Central memory CD8-positive, alpha-beta T cell (primary cell): ENCODE results near the gene DACT3.

Source experiments
- ATAC-seq: fragments of 150-1000 bp; cut with Tn5 transposase; replicated peaks from 2 replicates; pipeline ENCODE4 v1.10.0; 2022; ENCODE audit warnings: mild to moderate bottlenecking, moderate FRiP score, moderate number of reproducible peaks; ENCODE audit not compliant: poor library complexity, severe bottlenecking; ENCODE audit errors: extremely low read depth
- DNase-seq, 2 donors: peaks; one replicate each; pipeline ENCODE4 v3.0.0; 2021; ENCODE audit warnings: low spot score in 2 of 2
- H3K27ac Mint-ChIP-seq: one replicate; pipeline ENCODE4 v1.8.0; 2022; ENCODE audit warnings: low read depth, mild to moderate bottlenecking, moderate library complexity, mixed read lengths
- H3K27me3 Mint-ChIP-seq: one replicate; pipeline ENCODE4 v1.8.0; 2022; ENCODE audit warnings: mixed read lengths
- H3K36me3 Mint-ChIP-seq: one replicate; pipeline ENCODE4 v1.8.0; 2022; ENCODE audit warnings: mild to moderate bottlenecking, moderate library complexity, mixed read lengths; ENCODE audit not compliant: insufficient read depth
- H3K4me1 Mint-ChIP-seq: one replicate; pipeline ENCODE4 v1.8.0; 2022; ENCODE audit warnings: mixed read lengths
- H3K4me3 Mint-ChIP-seq: one replicate; pipeline ENCODE4 v1.8.0; 2022; ENCODE audit warnings: mild to moderate bottlenecking, moderate library complexity, mixed read lengths
- H3K9me3 Mint-ChIP-seq: one replicate; pipeline ENCODE4 v1.8.0; 2022; ENCODE audit warnings: mixed read lengths

DACT3 gene, protein sequence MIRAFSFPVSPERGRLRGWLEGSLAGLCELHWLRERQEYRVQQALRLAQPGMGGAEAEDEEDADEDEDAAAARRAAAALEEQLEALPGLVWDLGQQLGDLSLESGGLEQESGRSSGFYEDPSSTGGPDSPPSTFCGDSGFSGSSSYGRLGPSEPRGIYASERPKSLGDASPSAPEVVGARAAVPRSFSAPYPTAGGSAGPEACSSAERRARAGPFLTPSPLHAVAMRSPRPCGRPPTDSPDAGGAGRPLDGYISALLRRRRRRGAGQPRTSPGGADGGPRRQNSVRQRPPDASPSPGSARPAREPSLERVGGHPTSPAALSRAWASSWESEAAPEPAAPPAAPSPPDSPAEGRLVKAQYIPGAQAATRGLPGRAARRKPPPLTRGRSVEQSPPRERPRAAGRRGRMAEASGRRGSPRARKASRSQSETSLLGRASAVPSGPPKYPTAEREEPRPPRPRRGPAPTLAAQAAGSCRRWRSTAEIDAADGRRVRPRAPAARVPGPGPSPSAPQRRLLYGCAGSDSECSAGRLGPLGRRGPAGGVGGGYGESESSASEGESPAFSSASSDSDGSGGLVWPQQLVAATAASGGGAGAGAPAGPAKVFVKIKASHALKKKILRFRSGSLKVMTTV

DNA sequence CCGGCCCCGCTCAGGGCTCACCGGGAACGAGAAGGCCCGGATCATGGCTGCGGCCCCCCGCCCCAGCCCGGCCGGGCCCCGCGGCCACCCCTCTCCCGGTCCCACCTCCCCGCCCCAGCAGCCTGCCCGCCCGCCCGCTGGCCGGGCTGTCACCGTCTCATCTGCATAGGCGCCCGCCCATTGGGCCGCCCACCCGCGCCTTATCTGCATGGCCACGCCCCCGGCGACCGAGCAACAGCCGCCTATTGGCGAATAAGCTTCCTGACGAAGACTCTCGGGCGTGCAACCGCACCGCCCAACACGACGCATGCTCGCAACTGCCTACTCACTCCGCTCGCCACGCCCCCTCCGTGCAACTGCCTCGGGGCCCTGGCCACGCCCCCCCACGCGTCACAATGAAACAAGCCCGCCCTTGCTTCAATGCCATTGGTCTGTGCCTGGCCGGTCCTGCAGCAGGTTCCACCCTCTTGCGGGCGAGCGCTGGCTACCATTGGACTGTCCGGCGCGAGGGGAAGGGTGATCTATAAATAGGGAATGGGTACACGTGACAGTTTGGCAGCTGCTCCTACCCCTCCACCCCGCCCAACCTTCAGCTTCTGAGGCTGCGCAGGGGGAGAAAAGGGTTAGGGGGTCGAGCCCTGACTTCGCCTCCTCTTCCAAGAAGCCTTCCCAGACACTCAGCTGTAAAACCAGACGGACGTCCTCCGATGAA lies at the start of gene DACT3:
DACT3 (minus strand) TSS at position 163 of the 712 bp plus-strand sequence; CDS start at position 45, 118 bp downstream.
- Mint-ChIP-seq H3K27me3 (peaks cover 34% of the 10 kb centered on the region), H3K9me3 (no peaks in the 10 kb centered on the region), H3K36me3 (peaks cover 3% of the 10 kb centered on the region), H3K4me1 (peaks cover 22% of the 10 kb centered on the region), H3K4me3 (peak within 1 kb of the TSS; percentile 76), H3K27ac (peak within 1 kb of the TSS; percentile 69)
- peak; percentile 87 for ATAC-seq
- peak; percentile 99 for DNase-seq

DNA sequence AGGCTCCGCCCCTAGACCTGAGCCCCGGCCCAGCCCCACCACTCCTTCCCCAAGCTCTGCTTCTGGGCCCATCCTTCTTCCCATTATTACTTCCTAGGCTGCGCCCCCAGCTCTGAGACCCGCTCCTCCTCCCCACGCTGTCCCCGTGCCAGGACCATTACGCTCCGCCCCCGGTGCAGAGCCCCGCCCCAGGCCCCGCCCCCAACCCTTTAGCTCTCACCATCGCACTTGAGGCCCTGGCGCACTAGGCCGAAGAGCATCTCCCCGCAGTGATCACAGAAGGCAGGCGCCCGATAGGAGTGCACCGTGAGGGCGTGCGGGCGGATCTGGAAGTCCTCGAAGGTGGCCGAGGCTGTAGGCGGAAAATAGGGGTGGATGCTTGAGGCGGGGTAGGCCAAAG lies 49.7 kb upstream of the DACT3 start:
- ATAC-seq: no peak
- H3K27ac Mint-ChIP-seq: no peak overlapping the region
- peaks cover 58% of the 10 kb centered on the region for H3K36me3 Mint-ChIP-seq
- no peak for DNase-seq
- H3K4me1 Mint-ChIP-seq: peaks cover 26% of the 10 kb centered on the region
- H3K9me3 Mint-ChIP-seq: no peaks in the 10 kb centered on the region
- H3K27me3 Mint-ChIP-seq: no peaks in the 10 kb centered on the region
- H3K4me3 Mint-ChIP-seq: no peak overlapping the region

DNA sequence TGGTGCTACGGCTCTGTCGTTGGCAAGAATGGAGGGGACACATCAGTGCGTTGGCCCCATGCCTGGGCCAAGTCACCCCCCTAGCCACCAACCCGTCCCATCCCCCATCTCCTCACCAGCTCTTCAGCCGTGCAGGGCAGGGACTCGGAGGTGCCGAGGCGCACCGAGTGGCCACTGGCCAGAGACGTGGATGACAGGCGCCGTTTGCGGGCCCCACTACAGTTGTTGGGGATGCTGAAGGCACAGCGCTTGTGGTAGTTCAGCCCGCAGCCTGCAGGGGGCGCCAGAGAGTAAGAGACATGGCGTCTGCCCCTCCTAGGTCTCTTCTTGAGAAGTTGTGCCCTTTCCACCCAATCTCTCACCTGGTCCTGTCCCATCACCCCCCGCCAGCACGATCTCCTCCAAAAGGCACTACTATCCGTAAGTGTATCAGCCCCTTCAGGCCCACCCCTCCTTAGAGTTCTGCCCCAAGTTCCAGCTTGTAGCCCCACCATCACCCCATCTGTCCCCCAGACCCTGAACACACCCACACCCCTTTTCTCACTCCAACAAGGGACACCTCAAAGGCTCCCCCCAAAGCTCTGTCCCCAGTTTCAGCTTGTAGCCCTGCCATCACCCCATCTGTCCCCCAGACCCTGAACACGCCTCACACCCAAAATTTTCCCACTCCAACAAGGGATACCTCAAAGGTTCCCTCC lies 43.5 kb upstream of the DACT3 start:
- peaks cover 22% of the 10 kb centered on the region for H3K4me1 Mint-ChIP-seq
- peak overlapping the region; percentile 58 for H3K27ac Mint-ChIP-seq
- ATAC-seq (peak; percentile 76), DNase-seq (peak; percentile 80 to 95)
- H3K9me3 Mint-ChIP-seq: no peaks in the 10 kb centered on the region
- peaks cover 80% of the 10 kb centered on the region for H3K36me3 Mint-ChIP-seq
- no peaks in the 10 kb centered on the region for H3K27me3 Mint-ChIP-seq
- peak overlapping the region; percentile 16 for H3K4me3 Mint-ChIP-seq

DNA sequence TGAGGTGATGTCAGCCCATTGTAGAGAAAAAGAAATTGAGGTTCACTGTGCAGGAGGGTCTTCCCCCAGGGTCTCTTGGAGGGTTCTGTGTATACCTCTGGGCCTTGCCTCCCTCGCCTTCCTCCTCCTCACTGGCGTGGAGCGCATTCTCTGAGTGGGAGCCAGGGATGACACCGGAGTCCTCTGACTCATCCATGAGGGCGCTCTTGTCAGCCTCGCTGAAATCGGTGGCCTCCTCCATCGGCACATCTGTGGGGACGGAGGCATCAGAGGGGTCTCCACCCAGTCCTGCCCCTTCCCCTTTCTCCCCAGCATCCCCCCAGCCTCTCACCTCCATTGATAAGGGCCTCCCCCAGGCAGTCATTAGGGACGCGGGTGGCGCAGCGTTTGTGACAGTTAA lies 39.7 kb upstream of the DACT3 start:
- Mint-ChIP-seq H3K36me3 (peaks cover 84% of the 10 kb centered on the region), H3K4me1 (peaks cover 20% of the 10 kb centered on the region), H3K9me3 (no peaks in the 10 kb centered on the region), H3K4me3 (no peak overlapping the region), H3K27me3 (no peaks in the 10 kb centered on the region), H3K27ac (no peak overlapping the region)
- no peak for ATAC-seq
- no peak for DNase-seq

DNA sequence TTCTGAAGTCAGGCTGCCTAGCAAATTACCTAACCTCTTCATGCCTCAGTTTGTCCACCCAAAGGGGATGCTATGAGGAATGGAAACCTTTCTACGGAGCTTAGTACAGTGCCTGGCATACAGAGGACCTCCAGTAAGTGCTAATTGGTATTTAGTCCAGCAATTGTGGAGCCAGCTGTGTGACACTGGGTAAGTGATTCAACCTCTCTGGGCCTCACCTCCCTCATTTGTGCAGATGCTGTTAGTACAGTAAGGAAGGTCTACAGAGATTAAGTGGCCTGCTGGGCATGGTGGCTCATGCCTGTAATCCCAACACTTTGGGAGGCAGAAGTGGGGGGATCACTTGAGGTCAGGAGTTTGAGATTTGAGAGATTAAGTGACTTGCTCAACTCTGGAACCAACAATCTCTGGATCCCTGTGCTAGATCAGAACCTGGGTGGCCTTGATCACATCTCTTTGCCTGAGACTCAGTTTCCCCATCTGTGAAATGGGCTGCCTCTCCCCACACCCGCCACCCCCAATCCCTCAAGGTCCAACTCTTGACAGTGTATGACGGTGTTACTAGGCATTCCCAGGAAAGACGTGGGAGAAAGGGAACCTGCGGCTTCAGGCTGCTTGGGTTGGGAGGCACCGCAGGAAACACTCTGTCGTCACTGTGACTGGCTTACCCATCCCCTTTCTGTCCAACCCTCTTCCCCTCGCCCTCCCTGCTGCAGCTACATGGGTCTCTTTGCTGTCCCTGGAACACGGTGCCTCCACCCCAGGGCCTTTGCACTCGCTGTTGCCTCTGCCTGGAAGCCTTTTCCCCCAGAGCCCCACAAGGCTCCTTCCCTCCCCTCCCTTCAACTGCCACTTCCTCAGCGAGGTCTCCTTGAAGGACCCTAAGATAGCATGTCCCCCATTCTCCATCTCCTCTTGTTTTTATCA lies 37.7 kb upstream of the DACT3 start:
- no peak for DNase-seq
- Mint-ChIP-seq H3K27ac (no peak overlapping the region), H3K36me3 (peaks cover 87% of the 10 kb centered on the region), H3K9me3 (no peaks in the 10 kb centered on the region), H3K27me3 (no peaks in the 10 kb centered on the region), H3K4me1 (peaks cover 10% of the 10 kb centered on the region), H3K4me3 (no peak overlapping the region)
- no peak for ATAC-seq

DNA sequence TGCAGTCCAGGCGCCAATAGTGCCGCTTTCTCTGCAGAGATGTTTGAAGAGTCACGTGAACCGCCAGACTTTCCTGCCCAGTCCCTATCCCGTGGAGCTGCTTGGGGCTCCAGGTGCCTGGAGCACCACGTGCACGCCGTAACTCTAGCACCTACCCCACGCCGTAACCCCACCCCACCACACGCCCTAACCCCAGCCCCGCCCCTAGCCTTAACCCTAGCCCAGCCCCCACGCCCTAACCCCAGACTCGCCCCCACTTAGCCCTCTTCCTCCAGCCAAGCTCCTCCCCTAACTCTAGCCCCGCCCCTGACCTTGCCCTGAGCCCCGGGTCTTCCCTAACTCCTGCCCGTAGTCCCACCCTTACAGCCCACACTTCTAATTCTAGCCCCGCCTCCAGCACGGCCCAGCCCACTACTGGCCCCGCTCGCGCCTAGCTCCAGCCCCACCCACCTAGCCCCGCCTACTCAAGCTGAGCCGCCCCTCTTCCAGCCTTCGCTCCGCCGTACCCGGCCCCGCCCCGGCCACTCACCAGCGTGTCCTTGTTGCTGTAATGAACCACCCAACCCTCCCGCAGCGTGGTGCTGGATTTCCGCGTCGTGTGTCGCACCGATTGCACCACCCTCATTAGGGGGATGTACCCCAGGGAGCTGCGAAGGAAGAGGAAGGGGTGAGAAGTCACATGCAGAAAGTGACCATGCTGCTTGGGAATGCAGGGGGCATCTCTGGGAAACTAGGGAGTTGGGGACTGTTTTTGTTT lies 36.4 kb upstream of the DACT3 start:
- H3K4me3 Mint-ChIP-seq: no peak overlapping the region
- peaks cover 88% of the 10 kb centered on the region for H3K36me3 Mint-ChIP-seq
- ATAC-seq (no peak), DNase-seq (no peak)
- H3K4me1 Mint-ChIP-seq: peaks cover 18% of the 10 kb centered on the region
- H3K27ac Mint-ChIP-seq: no peak overlapping the region
- H3K9me3 Mint-ChIP-seq: no peaks in the 10 kb centered on the region
- no peaks in the 10 kb centered on the region for H3K27me3 Mint-ChIP-seq

DNA sequence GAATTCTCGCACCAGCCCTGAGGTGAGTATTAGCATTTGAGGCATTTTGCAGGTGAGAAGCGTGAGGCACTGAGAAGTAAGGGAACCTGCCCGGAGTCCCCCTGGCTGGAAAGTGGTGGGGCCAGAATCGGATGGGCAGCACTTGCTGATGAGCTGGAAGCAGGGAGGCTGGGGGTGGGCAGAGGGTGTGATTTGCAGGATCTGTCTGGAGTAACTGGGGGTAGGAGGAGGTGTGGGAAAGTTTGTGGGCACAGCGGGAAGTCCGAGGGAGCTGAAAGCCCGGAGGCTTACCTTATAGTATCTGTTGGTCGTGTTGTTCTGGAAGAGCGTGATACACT lies 35.9 kb upstream of the DACT3 start:
- peak overlapping the region; percentile 18 for H3K4me3 Mint-ChIP-seq
- no peak overlapping the region for H3K27ac Mint-ChIP-seq
- H3K9me3 Mint-ChIP-seq: no peaks in the 10 kb centered on the region
- H3K27me3 Mint-ChIP-seq: no peaks in the 10 kb centered on the region
- peaks cover 88% of the 10 kb centered on the region for H3K36me3 Mint-ChIP-seq
- DNase-seq (no peak), ATAC-seq (no peak)
- H3K4me1 Mint-ChIP-seq: peaks cover 21% of the 10 kb centered on the region

DNA sequence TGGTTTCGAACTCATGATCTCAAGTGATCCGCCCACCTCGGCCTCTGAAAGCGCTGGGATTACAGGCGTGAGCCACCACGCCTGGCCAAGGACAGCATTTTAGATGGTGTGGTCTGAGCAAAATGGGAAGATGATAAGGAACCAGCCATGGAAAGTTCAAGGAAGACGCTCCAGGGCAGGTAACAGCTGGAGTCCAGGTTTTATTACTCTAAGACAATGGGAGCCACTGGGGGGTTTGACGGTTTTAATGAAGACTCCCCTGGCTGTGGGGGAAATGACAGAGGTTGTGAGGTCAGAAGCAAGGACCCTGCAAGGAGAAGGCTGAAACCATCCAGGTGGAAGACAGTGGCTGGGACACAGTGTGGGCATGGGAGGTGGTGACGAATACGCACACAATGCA lies 35.1 kb upstream of the DACT3 start:
- Mint-ChIP-seq H3K27ac (peak overlapping the region; percentile 38), H3K36me3 (peaks cover 89% of the 10 kb centered on the region), H3K9me3 (no peaks in the 10 kb centered on the region), H3K27me3 (no peaks in the 10 kb centered on the region), H3K4me3 (no peak overlapping the region), H3K4me1 (peaks cover 21% of the 10 kb centered on the region)
- DNase-seq (no peak), ATAC-seq (no peak)

DNA sequence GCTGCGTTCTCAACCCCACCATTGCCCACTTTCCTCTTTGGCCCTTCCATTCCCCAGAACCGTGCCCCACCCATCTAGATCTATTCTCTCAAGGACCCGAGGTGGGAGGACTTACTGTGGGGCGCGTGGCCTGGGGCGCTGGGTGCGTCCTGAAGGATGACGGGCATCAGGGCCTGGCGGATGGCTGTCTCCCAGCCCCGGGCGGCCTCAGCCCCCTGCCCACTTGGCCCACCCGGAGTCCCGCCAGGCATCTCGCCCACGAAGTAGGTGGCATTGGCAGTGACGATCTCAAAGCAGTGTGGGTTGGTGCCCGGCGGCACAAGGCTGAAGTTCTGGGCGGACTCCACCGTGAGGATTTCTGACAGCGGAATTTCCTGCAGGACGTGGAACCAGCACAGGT lies 32.8 kb upstream of the DACT3 start:
- Mint-ChIP-seq H3K4me1 (peaks cover 25% of the 10 kb centered on the region), H3K27me3 (no peaks in the 10 kb centered on the region), H3K4me3 (no peak overlapping the region), H3K27ac (no peak overlapping the region), H3K9me3 (no peaks in the 10 kb centered on the region), H3K36me3 (peaks cover 92% of the 10 kb centered on the region)
- no peak for ATAC-seq
- no peak for DNase-seq

DNA sequence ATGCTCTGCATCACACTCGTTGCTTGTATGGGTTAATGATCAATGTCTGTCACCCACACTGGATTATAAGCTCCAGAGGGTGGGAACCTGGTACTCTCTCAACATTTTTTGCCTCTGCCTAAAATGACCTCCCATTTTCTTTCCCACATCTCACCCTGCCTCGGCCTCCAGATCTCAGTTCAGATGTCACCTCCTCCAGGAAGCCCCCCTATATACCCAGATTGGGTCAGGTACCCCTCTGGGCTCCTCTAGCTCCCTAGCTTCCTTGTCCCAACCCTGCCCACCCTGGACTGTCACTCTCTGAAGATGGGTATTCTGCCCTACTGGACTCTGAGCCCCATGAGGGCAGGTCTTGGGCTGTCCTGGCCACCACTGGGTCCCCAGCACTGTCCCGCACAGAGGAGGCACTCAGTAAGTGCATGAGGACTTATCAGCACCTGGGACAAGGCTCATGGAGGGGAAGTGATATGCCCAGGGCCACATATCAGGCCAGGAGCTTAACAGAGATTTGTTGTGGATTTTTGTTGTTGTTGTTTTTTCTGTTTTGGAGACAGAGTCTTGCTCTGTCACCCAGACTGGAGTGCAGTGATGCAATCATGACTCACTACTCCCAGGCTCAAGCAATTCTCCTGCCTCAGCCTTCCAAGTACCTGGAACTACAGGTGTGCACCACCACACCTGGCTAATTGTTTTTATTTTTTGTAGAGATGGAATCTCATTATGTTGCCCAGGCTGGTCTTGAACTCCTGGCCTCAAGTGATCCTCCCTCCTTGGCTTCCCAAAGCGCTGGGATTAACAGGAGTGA lies 32.1 kb upstream of the DACT3 start:
- ATAC-seq (no peak), DNase-seq (no peak)
- Mint-ChIP-seq H3K27me3 (no peaks in the 10 kb centered on the region), H3K4me1 (peaks cover 25% of the 10 kb centered on the region), H3K36me3 (peaks cover 91% of the 10 kb centered on the region), H3K4me3 (no peak overlapping the region), H3K9me3 (no peaks in the 10 kb centered on the region), H3K27ac (peak overlapping the region; percentile 12)

DNA sequence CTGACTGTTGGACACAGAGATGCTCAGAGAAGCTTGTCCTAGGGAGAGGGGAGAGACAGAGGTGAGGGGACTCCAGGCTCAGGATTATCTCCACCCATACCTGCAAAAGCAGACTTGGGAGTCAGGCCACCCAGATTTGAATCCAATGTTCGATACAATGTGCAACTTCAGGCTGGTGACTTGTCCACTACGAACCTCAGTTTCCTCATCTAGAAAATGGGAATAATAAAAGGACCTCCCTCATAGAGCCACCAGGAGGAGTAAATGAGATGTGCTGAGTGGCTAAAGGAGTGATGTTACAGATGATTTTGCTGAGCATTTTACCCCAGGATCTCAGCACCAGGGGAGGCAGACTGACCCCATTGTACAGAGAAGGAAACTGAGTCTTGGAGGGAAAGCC lies 31.0 kb upstream of the DACT3 start:
- ATAC-seq (no peak), DNase-seq (no peak)
- Mint-ChIP-seq H3K27ac (peak overlapping the region; percentile 12), H3K4me1 (peaks cover 25% of the 10 kb centered on the region), H3K4me3 (no peak overlapping the region), H3K36me3 (peaks cover 93% of the 10 kb centered on the region), H3K27me3 (no peaks in the 10 kb centered on the region), H3K9me3 (no peaks in the 10 kb centered on the region)
